ENCODE measurements around the gene SLF2. TPM values are rescaled to one million over a fixed set of nuclear protein-coding genes. Genes with fewer than 3 reads are reported as not detected.

The SLF2 gene
- total RNA-seq, 1 donor from 2014 or later, result 22.0 TPM

DNA sequence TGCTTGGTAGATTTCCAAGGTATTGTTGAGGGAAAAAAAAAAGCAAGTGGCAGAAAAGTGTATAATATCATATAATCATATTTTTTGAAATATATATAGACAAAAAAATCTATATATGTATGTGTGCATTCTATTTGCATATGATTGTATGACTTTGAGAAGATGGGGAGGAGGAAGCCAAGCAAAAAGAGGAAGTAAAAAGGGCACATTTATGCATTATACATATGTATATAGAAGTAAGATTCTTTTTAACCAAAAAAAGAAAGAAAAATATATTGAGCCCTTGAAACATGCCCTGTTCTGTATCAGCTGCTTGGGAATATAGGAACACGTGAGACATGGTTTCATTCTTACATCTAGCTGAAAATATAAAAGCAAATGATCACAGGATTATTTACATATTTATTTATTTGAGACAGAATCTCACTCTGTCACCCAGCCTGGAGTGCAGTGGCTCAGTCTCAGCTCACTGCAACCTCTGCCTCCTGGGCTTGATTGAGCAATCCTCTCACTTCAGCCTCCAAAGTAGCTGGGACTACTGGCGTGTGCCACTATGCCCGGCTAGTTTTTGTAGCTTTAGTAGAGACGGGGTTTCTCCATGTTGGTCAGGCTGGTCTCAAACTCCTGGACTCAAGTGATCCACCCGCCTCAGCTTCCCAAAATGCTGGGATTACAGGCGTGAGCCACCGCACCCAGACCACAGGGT, 18.0 kb upstream of the SLF2 start:
- TF ChIP-seq, protein P1, sequence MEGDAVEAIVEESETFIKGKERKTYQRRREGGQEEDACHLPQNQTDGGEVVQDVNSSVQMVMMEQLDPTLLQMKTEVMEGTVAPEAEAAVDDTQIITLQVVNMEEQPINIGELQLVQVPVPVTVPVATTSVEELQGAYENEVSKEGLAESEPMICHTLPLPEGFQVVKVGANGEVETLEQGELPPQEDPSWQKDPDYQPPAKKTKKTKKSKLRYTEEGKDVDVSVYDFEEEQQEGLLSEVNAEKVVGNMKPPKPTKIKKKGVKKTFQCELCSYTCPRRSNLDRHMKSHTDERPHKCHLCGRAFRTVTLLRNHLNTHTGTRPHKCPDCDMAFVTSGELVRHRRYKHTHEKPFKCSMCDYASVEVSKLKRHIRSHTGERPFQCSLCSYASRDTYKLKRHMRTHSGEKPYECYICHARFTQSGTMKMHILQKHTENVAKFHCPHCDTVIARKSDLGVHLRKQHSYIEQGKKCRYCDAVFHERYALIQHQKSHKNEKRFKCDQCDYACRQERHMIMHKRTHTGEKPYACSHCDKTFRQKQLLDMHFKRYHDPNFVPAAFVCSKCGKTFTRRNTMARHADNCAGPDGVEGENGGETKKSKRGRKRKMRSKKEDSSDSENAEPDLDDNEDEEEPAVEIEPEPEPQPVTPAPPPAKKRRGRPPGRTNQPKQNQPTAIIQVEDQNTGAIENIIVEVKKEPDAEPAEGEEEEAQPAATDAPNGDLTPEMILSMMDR (conservative IDR thresholded peaks at IDR 0.05; ENCODE audit: low read depth, low read length), result no peak
- H3K4me3 ChIP-seq (ENCODE audit: low read depth, low read length), result no peak overlapping the region
- no peak for DNase-seq (ENCODE audit: low read depth)

- TF ChIP-seq, protein P1 (conservative IDR thresholded peaks at IDR 0.05; ENCODE audit: low read depth, low read length), result no peak
- H3K4me3 ChIP-seq (ENCODE audit: low read depth, low read length), result no peak overlapping the region
- no peak for DNase-seq (ENCODE audit: low read depth)
These were observed 17.4 kb upstream of the SLF2 start for GRCh38 chr10:100895346-100895745.

GRCh38 chr10:100895896-100896295, 16.9 kb upstream of the SLF2 start:
- DNase-seq (ENCODE audit: low read depth), result no peak
- TF ChIP-seq, protein P1 (conservative IDR thresholded peaks at IDR 0.05; ENCODE audit: low read depth, low read length), result no peak
- H3K4me3 ChIP-seq (ENCODE audit: low read depth, low read length), result no peak overlapping the region

- TF ChIP-seq, protein P1 (conservative IDR thresholded peaks at IDR 0.05; ENCODE audit: low read depth, low read length), result no peak
- DNase-seq (ENCODE audit: low read depth), result no peak
- no peak overlapping the region for H3K4me3 ChIP-seq (ENCODE audit: low read depth, low read length)
These were observed 15.8 kb upstream of the SLF2 start for GRCh38 chr10:100896876-100897461.

DNA sequence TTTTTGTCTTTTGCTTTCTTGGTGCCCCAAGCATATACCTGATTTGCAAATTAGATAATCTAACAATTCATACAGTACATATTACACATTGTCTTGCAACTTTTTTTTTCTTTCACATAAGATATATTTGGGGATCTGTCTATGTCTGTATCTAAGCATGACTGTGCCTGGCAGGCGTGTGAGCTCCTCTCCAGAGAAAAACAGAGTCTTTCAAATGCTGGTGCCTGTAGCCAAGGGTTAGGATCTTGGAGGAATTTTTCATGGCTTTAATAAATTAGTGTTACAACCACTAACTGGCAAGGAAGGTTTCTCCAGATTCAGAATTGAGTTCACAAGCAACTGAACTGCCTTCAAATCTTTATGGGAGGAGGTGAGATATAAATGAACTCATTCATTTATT, 14.8 kb upstream of the SLF2 start:
- H3K4me3 ChIP-seq (ENCODE audit: low read depth, low read length), result no peak overlapping the region
- TF ChIP-seq, protein P1 (conservative IDR thresholded peaks at IDR 0.05; ENCODE audit: low read depth, low read length), result no peak
- DNase-seq (ENCODE audit: low read depth), result no peak

DNA sequence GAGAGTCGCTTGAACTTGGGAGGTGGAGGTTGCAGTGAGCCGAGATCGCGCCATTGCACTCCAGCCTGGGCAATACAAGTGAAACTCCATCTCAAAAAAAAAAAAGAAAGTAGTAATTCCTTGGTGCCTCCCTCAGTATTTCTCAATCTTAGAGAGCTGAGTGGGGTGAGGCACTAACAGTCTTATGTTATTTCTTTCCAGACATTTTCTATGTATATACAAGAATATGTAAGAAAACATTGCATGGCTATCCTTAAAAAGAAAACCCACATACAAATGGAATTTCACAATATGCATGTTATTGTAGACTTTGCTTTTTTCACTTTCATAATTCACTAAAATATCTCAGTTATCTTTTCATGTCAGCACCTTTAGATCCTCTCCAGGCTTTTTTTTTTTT, 13.6 kb upstream of the SLF2 start:
- TF ChIP-seq, protein P1 (conservative IDR thresholded peaks at IDR 0.05; ENCODE audit: low read depth, low read length), result no peak
- DNase-seq (ENCODE audit: low read depth), result no peak
- H3K4me3 ChIP-seq (ENCODE audit: low read depth, low read length), result no peak overlapping the region

- H3K4me3 ChIP-seq (ENCODE audit: low read depth, low read length), result no peak overlapping the region
- no peak for DNase-seq (ENCODE audit: low read depth)
- TF ChIP-seq, protein P1 (conservative IDR thresholded peaks at IDR 0.05; ENCODE audit: low read depth, low read length), result no peak
These were observed 11.7 kb upstream of the SLF2 start for GRCh38 chr10:100901051-100901450.

Measured in epithelial cell of proximal tubule (primary cell).